B cell (primary cell): ENCODE results near the gene VIPR2.

ENCODE experiments used
- CTCF ChIP-seq: fragments of 200-600 bp; IDR thresholded peaks from one replicate; pipeline ENCODE4 v1.8.0; 2022; ENCODE audit warnings: antibody characterized with exemption, mild to moderate bottlenecking
- EZH2 ChIP-seq: IDR thresholded peaks from 2 replicates; pipeline ENCODE4 v1.6.1; 2012; ENCODE audit warnings: borderline replicate concordance, low read depth, mild to moderate bottlenecking, moderate library complexity, low read length; ENCODE audit not compliant: insufficient read depth, poor library complexity, severe bottlenecking

GRCh38 chr7:159034988-159035387, 109.7 kb downstream of the VIPR2 start:
- TF ChIP-seq CTCF (no peak), EZH2 (no peak)
